CD4-positive, alpha-beta memory T cell (primary cell): ENCODE data around the gene TIAL1. TPM values are rescaled to one million over a fixed set of nuclear protein-coding genes. Genes with fewer than 3 reads are reported as not detected.

Experiments
- CTCF ChIA-PET: fragments of 350-600 bp; sonication (Branson Sonifier 250); formaldehyde crosslinking; loops from one replicate; lab custom pipeline; 2021; ENCODE audit warnings: inconsistent platforms; ENCODE audit not compliant: partially characterized antibody; lab: Charles Lee
- POLR2A ChIA-PET: fragments of 350-600 bp; sonication (Branson Sonifier 250); formaldehyde crosslinking; loops from one replicate; lab custom pipeline; 2021; ENCODE audit not compliant: partially characterized antibody; lab: Charles Lee
- DNase-seq, 5 donors: peaks; one replicate each; pipeline versions ENCODE4 v3.0.0 to v3.0.0-alpha.2; 2020 to 2022; ENCODE audit warnings: mixed read lengths in 1 of 5
- H3K27ac ChIP-seq: one replicate; pipeline ENCODE4 v1.7.0; 2013; ENCODE audit warnings: low read depth, low read length
- H3K27me3 ChIP-seq: 2 replicates; pipeline ENCODE4 v1.7.0; 2013; ENCODE audit warnings: mild to moderate bottlenecking, low read length, moderate library complexity; ENCODE audit not compliant: insufficient read depth
- H3K36me3 ChIP-seq: 2 replicates; pipeline ENCODE4 v1.7.0; 2013; ENCODE audit warnings: mild to moderate bottlenecking, low read length, moderate library complexity; ENCODE audit not compliant: insufficient read depth
- H3K4me1 ChIP-seq: 2 replicates; pipeline ENCODE4 v1.7.0; 2013; ENCODE audit warnings: mild to moderate bottlenecking, low read length, moderate library complexity; ENCODE audit not compliant: insufficient read depth
- H3K4me3 ChIP-seq, 2 donors: one replicate each; pipeline ENCODE4 v1.7.0; 2013; ENCODE audit warnings: low read length in 2 of 2, mild to moderate bottlenecking in 1 of 2
- H3K9me3 ChIP-seq, 2 donors: one replicate each; pipeline ENCODE4 v1.7.0; 2013; ENCODE audit warnings: low read length in 2 of 2, control low read depth in 1 of 2; ENCODE audit not compliant: control insufficient read depth in 1 of 2
- H3K27ac Mint-ChIP-seq, 7 donors: one replicate each; pipeline ENCODE4 v1.8.0; 2020 to 2021; ENCODE audit warnings: mixed read lengths in 7 of 7, mild to moderate bottlenecking in 6 of 7, inconsistent platforms in 3 of 7, moderate library complexity in 3 of 7
- H3K27me3 Mint-ChIP-seq, 2 donors: one replicate each; pipeline ENCODE4 v1.8.0; 2020 to 2021; ENCODE audit warnings: mixed read lengths in 2 of 2
- H3K36me3 Mint-ChIP-seq, 2 donors: one replicate each; pipeline ENCODE4 v1.8.0; 2020 to 2021; ENCODE audit warnings: mixed read lengths in 2 of 2, inconsistent platforms in 1 of 2, mild to moderate bottlenecking in 1 of 2
- H3K4me1 Mint-ChIP-seq, 4 donors: one replicate each; pipeline ENCODE4 v1.8.0; 2020 to 2021; ENCODE audit warnings: mixed read lengths in 4 of 4, mild to moderate bottlenecking in 1 of 4
- H3K4me3 Mint-ChIP-seq, 8 donors: one replicate each; pipeline ENCODE4 v1.8.0; 2020 to 2021; ENCODE audit warnings: mixed read lengths in 8 of 8, mild to moderate bottlenecking in 7 of 8, moderate library complexity in 6 of 8, inconsistent platforms in 3 of 8
- H3K9me3 Mint-ChIP-seq, 8 donors: one replicate each; pipeline ENCODE4 v1.8.0; 2020 to 2021; ENCODE audit warnings: mixed read lengths in 8 of 8, mild to moderate bottlenecking in 5 of 8, inconsistent platforms in 3 of 8, moderate library complexity in 1 of 8
- intact Hi-C: fragments of 100-400 bp; cut with micrococcal nuclease; formaldehyde crosslinking; loops from one replicate; pipeline ENCODE4 v1.15.1; 2023
- polyA plus RNA-seq, 2 donors: library from polyadenylated mRNA; unstranded; fragments of 300-500 nt; fragmentation: Illumina TruSeq; gene quantifications; one replicate each; pipeline ENCODE4 v1.2.3, GENCODE V29; 2021
- total RNA-seq, 2 experiments: library from RNA; stranded (reverse); gene quantifications; one replicate each; pipeline ENCODE4 v1.2.3, GENCODE V29; 2021

The TIAL1 gene
- total and polyA plus RNA-seq, 4 experiments from 2014 or later: 8.8 to 212 (median 107) TPM

- no peaks in the 10 kb centered on the region for H3K27me3 ChIP-seq
- H3K4me3 ChIP-seq: no peak overlapping the region
- Mint-ChIP-seq H3K27ac (no peak overlapping the region), H3K4me3 (no peak overlapping the region), H3K36me3 (no peaks in the 10 kb centered on the region), H3K27me3 (peaks cover 0 to 1% of the 10 kb centered on the region in 2 donors), H3K9me3 (peaks cover 0 to 4% (median 0%) of the 10 kb centered on the region in 8 donors), H3K4me1 (peaks cover 20 to 35% (median 26%) of the 10 kb centered on the region in 4 donors)
- ChIA-PET POLR2A (interaction anchor here (1.0 kb wide), 1 partner anchor 10 kb away, joined by 3 read pairs; no protein-coding TSS in a partner anchor), CTCF (interaction anchor here (0.6 kb wide), 1 partner anchor 456 kb away, joined by 3 read pairs; no protein-coding TSS in a partner anchor)
- intact Hi-C loops: no loop called here
- H3K4me1 ChIP-seq: peaks cover 29% of the 10 kb centered on the region
- H3K9me3 ChIP-seq: no peaks in the 10 kb centered on the region
- no peaks in the 10 kb centered on the region for H3K36me3 ChIP-seq
- no peak for DNase-seq
- no peak overlapping the region for H3K27ac ChIP-seq
These were observed 44.2 kb upstream of the TIAL1 start for GRCh38 chr10:119640875-119641526.

GRCh38 chr10:119640384-119640783 lies 43.6 kb upstream of the TIAL1 start:
- no peak for DNase-seq
- Histone ChIP-seq H3K27ac (no peak overlapping the region), H3K36me3 (no peaks in the 10 kb centered on the region), H3K9me3 (no peaks in the 10 kb centered on the region), H3K4me1 (peaks cover 29% of the 10 kb centered on the region), H3K27me3 (no peaks in the 10 kb centered on the region), H3K4me3 (no peak overlapping the region)
- Mint-ChIP-seq H3K36me3 (no peaks in the 10 kb centered on the region), H3K4me1 (peaks cover 20 to 35% (median 26%) of the 10 kb centered on the region in 4 donors), H3K9me3 (peaks cover 0 to 2% (median 0%) of the 10 kb centered on the region in 8 donors), H3K27ac (no peak overlapping the region), H3K27me3 (no peaks in the 10 kb centered on the region), H3K4me3 (no peak overlapping the region)
- CTCF ChIA-PET: interaction anchor here (0.6 kb wide), 1 partner anchor 455 kb away, joined by 3 read pairs; no protein-coding TSS in a partner anchor
- POLR2A ChIA-PET: interaction anchor here (1.0 kb wide), 1 partner anchor 10 kb away, joined by 3 read pairs; no protein-coding TSS in a partner anchor
- intact Hi-C loops: no loop called here

GRCh38 chr10:119638982-119639381 lies 42.2 kb upstream of the TIAL1 start:
- Mint-ChIP-seq H3K9me3 (peaks cover 0 to 2% (median 0%) of the 10 kb centered on the region in 8 donors), H3K27me3 (no peaks in the 10 kb centered on the region), H3K4me3 (no peak overlapping the region), H3K4me1 (peaks cover 20 to 34% (median 26%) of the 10 kb centered on the region in 4 donors), H3K36me3 (no peaks in the 10 kb centered on the region), H3K27ac (no peak overlapping the region)
- no peaks in the 10 kb centered on the region for H3K36me3 ChIP-seq
- DNase-seq: no peak
- H3K9me3 ChIP-seq: no peaks in the 10 kb centered on the region
- H3K4me1 ChIP-seq: peaks cover 29% of the 10 kb centered on the region
- H3K27me3 ChIP-seq: no peaks in the 10 kb centered on the region
- H3K4me3 ChIP-seq: no peak overlapping the region
- intact Hi-C loops: no loop called here
- no peak overlapping the region for H3K27ac ChIP-seq
- POLR2A ChIA-PET: no interaction called here
- CTCF ChIA-PET: no interaction called here

- H3K4me1 ChIP-seq: peaks cover 16% of the 10 kb centered on the region
- no peak overlapping the region for H3K4me3 ChIP-seq
- Mint-ChIP-seq H3K27me3 (no peaks in the 10 kb centered on the region), H3K4me3 (no peak overlapping the region), H3K36me3 (no peaks in the 10 kb centered on the region), H3K4me1 (peaks cover 9 to 20% (median 16%) of the 10 kb centered on the region in 4 donors), H3K27ac (no peak overlapping the region), H3K9me3 (peaks cover 0 to 2% (median 0%) of the 10 kb centered on the region in 8 donors)
- H3K27me3 ChIP-seq: no peaks in the 10 kb centered on the region
- intact Hi-C loops: no loop called here
- no peaks in the 10 kb centered on the region for H3K36me3 ChIP-seq
- no peaks in the 10 kb centered on the region for H3K9me3 ChIP-seq
- ChIA-PET CTCF (no interaction called here), POLR2A (no interaction called here)
- DNase-seq: no peak
- H3K27ac ChIP-seq: no peak overlapping the region
These were observed 40.9 kb upstream of the TIAL1 start for GRCh38 chr10:119637631-119638030.

GRCh38 chr10:119634219-119634544 lies 37.4 kb upstream of the TIAL1 start:
- no peak overlapping the region for H3K27ac Mint-ChIP-seq
- H3K4me1 ChIP-seq: no peaks in the 10 kb centered on the region
- H3K4me3 ChIP-seq: no peak overlapping the region
- no peak overlapping the region for H3K4me3 Mint-ChIP-seq
- no peak overlapping the region for H3K27ac ChIP-seq
- H3K9me3 ChIP-seq: no peaks in the 10 kb centered on the region
- no peaks in the 10 kb centered on the region for H3K27me3 ChIP-seq
- intact Hi-C loops: no loop called here
- no peaks in the 10 kb centered on the region for H3K36me3 Mint-ChIP-seq
- no peaks in the 10 kb centered on the region for H3K36me3 ChIP-seq
- CTCF ChIA-PET: interaction anchor here (0.8 kb wide), 1 partner anchor 20 kb away, joined by 3 read pairs; no protein-coding TSS in a partner anchor
- POLR2A ChIA-PET: no interaction called here
- no peaks in the 10 kb centered on the region for H3K27me3 Mint-ChIP-seq
- no peak for DNase-seq
- peaks cover 0 to 2% (median 0%) of the 10 kb centered on the region in 8 donors for H3K9me3 Mint-ChIP-seq
- no peaks in the 10 kb centered on the region for H3K4me1 Mint-ChIP-seq

GRCh38 chr10:119633538-119634218 lies 36.9 kb upstream of the TIAL1 start:
- no peak overlapping the region for H3K27ac ChIP-seq
- no peaks in the 10 kb centered on the region for H3K9me3 ChIP-seq
- no peak overlapping the region for H3K4me3 ChIP-seq
- intact Hi-C loops: no loop called here
- Mint-ChIP-seq H3K27ac (no peak overlapping the region), H3K4me1 (no peaks in the 10 kb centered on the region), H3K27me3 (no peaks in the 10 kb centered on the region), H3K36me3 (no peaks in the 10 kb centered on the region), H3K9me3 (peaks cover 0 to 2% (median 0%) of the 10 kb centered on the region in 8 donors), H3K4me3 (no peak overlapping the region)
- no peaks in the 10 kb centered on the region for H3K27me3 ChIP-seq
- ChIA-PET POLR2A (no interaction called here), CTCF (interaction anchor here (0.8 kb wide), 1 partner anchor 21 kb away, joined by 3 read pairs; no protein-coding TSS in a partner anchor)
- H3K36me3 ChIP-seq: no peaks in the 10 kb centered on the region
- DNase-seq: no peak
- no peaks in the 10 kb centered on the region for H3K4me1 ChIP-seq

GRCh38 chr10:119630300-119630699 lies 33.5 kb upstream of the TIAL1 start:
- Histone ChIP-seq H3K4me1 (no peaks in the 10 kb centered on the region), H3K4me3 (no peak overlapping the region), H3K27me3 (no peaks in the 10 kb centered on the region), H3K9me3 (no peaks in the 10 kb centered on the region), H3K36me3 (no peaks in the 10 kb centered on the region), H3K27ac (no peak overlapping the region)
- no peaks in the 10 kb centered on the region for H3K36me3 Mint-ChIP-seq
- ChIA-PET CTCF (interaction anchor here (1.5 kb wide), 1 partner anchor 13 kb away, joined by 3 read pairs; no protein-coding TSS in a partner anchor), POLR2A (no interaction called here)
- DNase-seq: no peak
- no peak overlapping the region for H3K27ac Mint-ChIP-seq
- peaks cover 0 to 1% (median 0%) of the 10 kb centered on the region in 8 donors for H3K9me3 Mint-ChIP-seq
- no peaks in the 10 kb centered on the region for H3K27me3 Mint-ChIP-seq
- H3K4me1 Mint-ChIP-seq: no peaks in the 10 kb centered on the region
- intact Hi-C loops: no loop called here
- H3K4me3 Mint-ChIP-seq: no peak overlapping the region
